Testis (tissue), 3 donors: ENCODE results near the gene VPREB1. TPM values are rescaled to one million over a fixed set of nuclear protein-coding genes. Genes with fewer than 3 reads are reported as not detected.
"Not testable (repeated sequence)": the region's sequence is repeated elsewhere in the genome, so short reads cannot be mapped to it uniquely, and the experiment has no call there.

Source experiments
- DNase-seq: peaks from one replicate; pipeline ENCODE4 v3.0.0-alpha.2; 2019
- H3K27ac ChIP-seq, 2 donors: fragments of 200-600 bp; sonication (generic); one replicate each; pipeline ENCODE4 v1.5.1; 2019
- H3K27me3 ChIP-seq: fragments of 200-600 bp; sonication (generic); one replicate; pipeline ENCODE4 v1.5.1; 2019
- H3K36me3 ChIP-seq: fragments of 200-600 bp; sonication (generic); one replicate; pipeline ENCODE4 v1.5.1; 2017; ENCODE audit warnings: low read depth; ENCODE audit errors: missing control alignments
- H3K4me1 ChIP-seq: fragments of 200-600 bp; sonication (generic); one replicate; pipeline ENCODE4 v1.5.1; 2019
- H3K4me3 ChIP-seq, 2 donors: fragments of 200-600 bp; sonication (generic); one replicate each; pipeline ENCODE4 v1.5.1; 2017 to 2019
- H3K9me3 ChIP-seq: fragments of 200-600 bp; sonication (generic); one replicate; pipeline ENCODE4 v1.5.1; 2017
- WGBS, 2 donors: methylation state at CpG; one replicate each; pipeline ENCODE4 v1.1.5; 2018; 5-methylcytosine and 5-hydroxymethylcytosine counted together
- intact Hi-C: fragments of 100-400 bp; cut with DNase I; formaldehyde crosslinking; loops from one replicate; pipeline ENCODE4 v1.15.1; 2023; ENCODE audit warnings: low total_unique reads
- polyA plus RNA-seq: library from polyadenylated mRNA; stranded (reverse); fragments of 350-450 nt; fragmentation: Illumina TruSeq; extraction: RNeasy Lipid Tissue Mini Kit (QIAGEN cat#74804); gene quantifications from one replicate; pipeline ENCODE4 v1.2.3, GENCODE V29; 2014; ENCODE audit warnings: low read depth, low replicate concordance; ENCODE audit not compliant: insufficient read depth
- total RNA-seq, 2 donors: library from RNA; depleted of rRNA; stranded (reverse); fragments of >200 nt; gene quantifications; one replicate each; pipeline ENCODE4 v1.2.3, GENCODE V29; 2016

The VPREB1 gene
- total and polyA plus RNA-seq, 3 donors from 2014 or later = not detected

- H3K27me3 ChIP-seq, H3K4me1 ChIP-seq, DNase-seq, H3K4me3 ChIP-seq, H3K9me3 ChIP-seq, H3K36me3 ChIP-seq, intact Hi-C loops, H3K27ac ChIP-seq: not testable (repeated sequence)
- WGBS, 2 donors = 71 to 83% methylated on average over 4 of the region's 4 CpGs
Measured at GRCh38 chr22:22260586-22260985, 16.0 kb downstream of the VPREB1 start.

GRCh38 chr22:22262332-22263074 is 17.9 kb downstream of the VPREB1 start:
- H3K27me3 ChIP-seq, H3K36me3 ChIP-seq, H3K9me3 ChIP-seq, intact Hi-C loops, H3K4me1 ChIP-seq, H3K27ac ChIP-seq, DNase-seq, H3K4me3 ChIP-seq: not testable (repeated sequence)
- WGBS, 2 donors = 40 to 48% methylated on average over 3 of the region's 3 CpGs

GRCh38 chr22:22263823-22264222 is 19.2 kb downstream of the VPREB1 start:
- intact Hi-C loops, H3K36me3 ChIP-seq, H3K4me1 ChIP-seq, DNase-seq, H3K9me3 ChIP-seq, H3K4me3 ChIP-seq, H3K27me3 ChIP-seq, H3K27ac ChIP-seq: not testable (repeated sequence)
- WGBS, 2 donors = 59 to 69% methylated on average over 2 to 3 of the region's 3 CpGs

- 72 to 89% methylated on average over 5 to 7 of the region's 7 CpGs for WGBS, 2 donors
- DNase-seq, H3K4me3 ChIP-seq, intact Hi-C loops, H3K9me3 ChIP-seq, H3K27ac ChIP-seq, H3K36me3 ChIP-seq, H3K27me3 ChIP-seq, H3K4me1 ChIP-seq: not testable (repeated sequence)
Measured at GRCh38 chr22:22270036-22270676, 25.6 kb downstream of the VPREB1 start.

- intact Hi-C loops, H3K27ac ChIP-seq, H3K4me3 ChIP-seq, DNase-seq, H3K9me3 ChIP-seq, H3K27me3 ChIP-seq, H3K36me3 ChIP-seq, H3K4me1 ChIP-seq: not testable (repeated sequence)
- 73 to 88% methylated on average over 4 of the region's 4 CpGs for WGBS, 2 donors
Measured at GRCh38 chr22:22277423-22277822, 32.8 kb downstream of the VPREB1 start.

- H3K4me3 ChIP-seq, H3K27me3 ChIP-seq, H3K9me3 ChIP-seq, H3K4me1 ChIP-seq, intact Hi-C loops, H3K36me3 ChIP-seq, DNase-seq, H3K27ac ChIP-seq: not testable (repeated sequence)
Measured at GRCh38 chr22:22284962-22285756, 40.6 kb downstream of the VPREB1 start.

GRCh38 chr22:22286390-22287105 is 42.0 kb downstream of the VPREB1 start:
- not testable (repeated sequence) for H3K36me3 ChIP-seq
- WGBS, 2 donors = 91 to 97% methylated on average over 1 of the region's 1 CpG

GRCh38 chr22:22287106-22287626 is 42.6 kb downstream of the VPREB1 start:
- DNase-seq, H3K27me3 ChIP-seq, H3K27ac ChIP-seq, H3K4me3 ChIP-seq, intact Hi-C loops, H3K36me3 ChIP-seq, H3K4me1 ChIP-seq, H3K9me3 ChIP-seq: not testable (repeated sequence)
- WGBS, 2 donors = 94 to 97% methylated on average over 5 of the region's 5 CpGs

More at GRCh38 chr22:22286390-22287105, 42.0 kb downstream of the VPREB1 start:
- H3K9me3 ChIP-seq, H3K4me1 ChIP-seq, H3K27me3 ChIP-seq, H3K27ac ChIP-seq, DNase-seq, intact Hi-C loops, H3K4me3 ChIP-seq: not testable (repeated sequence)

GRCh38 chr22:22289666-22290065 is 45.1 kb downstream of the VPREB1 start:
- H3K27me3 ChIP-seq, H3K9me3 ChIP-seq, intact Hi-C loops, H3K27ac ChIP-seq, H3K4me3 ChIP-seq, DNase-seq, H3K36me3 ChIP-seq, H3K4me1 ChIP-seq: not testable (repeated sequence)
- WGBS, 2 donors = 92 to 94% methylated on average over 8 of the region's 8 CpGs

GRCh38 chr22:22291129-22291806 is 46.7 kb downstream of the VPREB1 start:
- H3K27me3 ChIP-seq, DNase-seq, H3K9me3 ChIP-seq, H3K27ac ChIP-seq, H3K4me1 ChIP-seq, intact Hi-C loops, H3K36me3 ChIP-seq, H3K4me3 ChIP-seq: not testable (repeated sequence)
- WGBS, 2 donors = 90 to 97% methylated on average over 2 to 3 of the region's 3 CpGs

GRCh38 chr22:22292656-22293055 is 48.1 kb downstream of the VPREB1 start:
- 95% methylated on average over 3 of the region's 3 CpGs for WGBS, 2 donors
- H3K9me3 ChIP-seq, H3K27ac ChIP-seq, DNase-seq, intact Hi-C loops, H3K27me3 ChIP-seq, H3K4me1 ChIP-seq, H3K36me3 ChIP-seq, H3K4me3 ChIP-seq: not testable (repeated sequence)
